HG02840 (cell line): Measurements from ENCODE around the gene TMEM167B.
"Not testable (repeated sequence)": the region's sequence is repeated elsewhere in the genome, so short reads cannot be mapped to it uniquely, and the experiment has no call there.

ENCODE experiments used
- ATAC-seq: cut with Tn5 transposase; IDR thresholded peaks from one replicate; pipeline ENCODE4 v1.9.1; 2021; ENCODE audit warnings: mild to moderate bottlenecking, moderate library complexity, moderate number of reproducible peaks; ENCODE audit not compliant: unreplicated experiment, low FRiP score

The TMEM167B gene

GRCh38 chr1:109090196-109091077 is at the start of gene TMEM167B:
TSS of gene TMEM167B (plus strand) at chr1:109090764. CDS start at chr1:109090873, 109 bp downstream.
- peak; percentile 97 for ATAC-seq

- peak; percentile 16 for ATAC-seq
Measured at GRCh38 chr1:109040989-109041620, 49.5 kb upstream of the TMEM167B start.

- ATAC-seq = peak; percentile 96
Measured at GRCh38 chr1:109041621-109042468, 48.7 kb upstream of the TMEM167B start, which contains the start of gene WDR47. TSS of gene WDR47 (minus strand) at chr1:109042102. CDS start at chr1:109023512, 18,590 bp downstream.

- no peak for ATAC-seq
Measured at GRCh38 chr1:109045595-109045994, 45.0 kb upstream of the TMEM167B start.

- no peak for ATAC-seq
Measured at GRCh38 chr1:109046671-109047070, 43.9 kb upstream of the TMEM167B start.

GRCh38 chr1:109047339-109047738 is 43.2 kb upstream of the TMEM167B start:
- no peak for ATAC-seq

GRCh38 chr1:109048335-109048734 is 42.2 kb upstream of the TMEM167B start:
- ATAC-seq = no peak

- ATAC-seq = no peak
Measured at GRCh38 chr1:109050228-109050995, 40.2 kb upstream of the TMEM167B start.

- ATAC-seq = not testable (repeated sequence)
Measured at GRCh38 chr1:109052145-109052544, 38.4 kb upstream of the TMEM167B start.

- no peak for ATAC-seq
Measured at GRCh38 chr1:109056064-109056463, 34.5 kb upstream of the TMEM167B start.

- ATAC-seq = no peak
Measured at GRCh38 chr1:109059026-109059425, 31.5 kb upstream of the TMEM167B start.

GRCh38 chr1:109060707-109061106 is 29.9 kb upstream of the TMEM167B start:
- ATAC-seq = no peak

GRCh38 chr1:109061183-109061582 is 29.4 kb upstream of the TMEM167B start:
- ATAC-seq = no peak

GRCh38 chr1:109065137-109065536 is 25.4 kb upstream of the TMEM167B start:
- no peak for ATAC-seq

GRCh38 chr1:109067883-109068282 is 22.7 kb upstream of the TMEM167B start:
- ATAC-seq = no peak

GRCh38 chr1:109069294-109069693 is 21.3 kb upstream of the TMEM167B start:
- ATAC-seq = no peak

GRCh38 chr1:109075531-109076490 is 14.8 kb upstream of the TMEM167B start, which contains the start of gene TAF13:
TSS of gene TAF13 (minus strand) at chr1:109076003. CDS start at chr1:109075947, 56 bp downstream.
- peak; percentile 99 for ATAC-seq

- no peak for ATAC-seq
Measured at GRCh38 chr1:109078317-109078716, 12.2 kb upstream of the TMEM167B start.

GRCh38 chr1:109079240-109079622 is 11.3 kb upstream of the TMEM167B start:
- ATAC-seq = no peak
